Liver (tissue), 9 donors: ENCODE results near the gene TMEM176A. TPM values are rescaled to one million over a fixed set of nuclear protein-coding genes. Genes with fewer than 3 reads are reported as not detected.

Experiments
- DNase-seq: peaks from one replicate; pipeline ENCODE4 v3.0.0-alpha.2; 2017; ENCODE audit warnings: low spot score
- H3K27ac ChIP-seq, 2 donors: one replicate each; pipeline ENCODE4 v1.7.0; 2013; ENCODE audit warnings: inconsistent platforms in 2 of 2, low read length in 2 of 2, control low read depth in 1 of 2, low read depth in 1 of 2, mild to moderate bottlenecking in 1 of 2
- H3K27me3 ChIP-seq, 4 donors: one replicate each; pipeline versions ENCODE4 v1.6.1 to v1.7.0; 2013; ENCODE audit warnings: low read length in 3 of 4, inconsistent platforms in 1 of 4, mild to moderate bottlenecking in 1 of 4, moderate library complexity in 1 of 4; ENCODE audit not compliant: control insufficient read depth in 4 of 4, insufficient read depth in 4 of 4
- H3K36me3 ChIP-seq, 4 donors: one replicate each; pipeline versions ENCODE4 v1.6.1 to v1.7.0; 2013; ENCODE audit warnings: low read length in 3 of 4, mild to moderate bottlenecking in 3 of 4, low read depth in 1 of 4, moderate library complexity in 1 of 4; ENCODE audit not compliant: control insufficient read depth in 4 of 4, insufficient read depth in 3 of 4
- H3K4me1 ChIP-seq, 4 donors: one replicate each; pipeline versions ENCODE4 v1.6.1 to v1.7.0; 2013; ENCODE audit warnings: low read length in 3 of 4, mild to moderate bottlenecking in 3 of 4, moderate library complexity in 1 of 4; ENCODE audit not compliant: control insufficient read depth in 4 of 4, insufficient read depth in 4 of 4
- H3K4me3 ChIP-seq, 3 donors: one replicate each; pipeline versions ENCODE4 v1.6.1 to v1.7.0; 2013; ENCODE audit warnings: low read length in 3 of 3, control low read depth in 1 of 3, low read depth in 1 of 3, mild to moderate bottlenecking in 1 of 3
- H3K9ac ChIP-seq, 2 donors: one replicate each; pipeline ENCODE4 v1.7.0; 2013; ENCODE audit warnings: low read length in 2 of 2, mild to moderate bottlenecking in 2 of 2, moderate library complexity in 2 of 2, control low read depth in 1 of 2, low read depth in 1 of 2
- H3K9me3 ChIP-seq, 4 donors: one replicate each; pipeline versions ENCODE4 v1.6.1 to v1.7.0; 2013; ENCODE audit warnings: low read length in 3 of 4; ENCODE audit not compliant: control insufficient read depth in 4 of 4
- HNF4A ChIP-seq, 2 donors: conservative IDR thresholded peaks; 2 replicates each; pipeline ENCODE4 v1.6.1; 2016; ENCODE audit warnings: antibody characterized with exemption in 2 of 2, mild to moderate bottlenecking in 2 of 2
- HNF4G ChIP-seq: IDR thresholded peaks from 2 replicates; pipeline ENCODE4 v1.6.1; 2016; ENCODE audit warnings: antibody characterized with exemption
- RXRA ChIP-seq, 2 donors: IDR thresholded peaks; 2 replicates each; pipeline ENCODE4 v1.6.1; 2017 to 2018; ENCODE audit warnings: antibody characterized with exemption in 2 of 2, mild to moderate bottlenecking in 1 of 2
- SP1 ChIP-seq: IDR thresholded peaks from 2 replicates; pipeline ENCODE4 v1.6.1; 2018; ENCODE audit warnings: antibody characterized with exemption, mild to moderate bottlenecking
- WGBS: extraction: QIAGEN DNeasy Blood & Tissue Kit; methylation state at CpG from one replicate; pipeline ENCODE4 v1.1.7; 2013; 5-methylcytosine and 5-hydroxymethylcytosine counted together
- polyA plus RNA-seq, 2 donors: library from polyadenylated mRNA; stranded (reverse) in 1 of 2; unstranded in 1 of 2; fragments of 200-250 nt in 1 of 2; fragments of >200 nt in 1 of 2; fragmentation: Nextera tagmentation in 1 of 2; extraction: Ambion mirVana in 1 of 2; gene quantifications; one replicate each; pipeline versions ENCODE4 v1.2.1 to v1.2.3, GENCODE V29; 2013 to 2015
- total RNA-seq, 2 donors: library from RNA; depleted of rRNA; stranded (reverse); fragments of >200 nt; gene quantifications; one replicate each; pipeline ENCODE4 v1.2.3, GENCODE V29; 2014
- TF ChIP-seq, protein P1 (sequence below): fragments of 150-350 bp; IDR thresholded peaks from 2 replicates; pipeline ENCODE4 v1.5.1; 2017; ENCODE audit warnings: improper control_type of control experiment, low read depth, low read length; ENCODE audit not compliant: missing input control
- TF ChIP-seq, protein P2 (sequence below): IDR thresholded peaks from 2 replicates; pipeline ENCODE4 v1.6.1; 2016; ENCODE audit warnings: antibody characterized with exemption
- TF ChIP-seq, protein P3 (sequence below): IDR thresholded peaks from 2 replicates; pipeline ENCODE4 v1.6.1; 2016; ENCODE audit warnings: antibody characterized with exemption
- donor health status: healthy.
- donor health status: healthy.
- donor health status: healthy.
- donor health status: healthy.
- donor health status: healthy.

The TMEM176A gene
- total and polyA plus RNA-seq, 4 donors, result 346 to 703 (median 539) TPM

GRCh38 chr7:150848111-150848510 is 47.5 kb downstream of the TMEM176A start:
- Histone ChIP-seq H3K9ac (no peak overlapping the region), H3K27ac (no peak overlapping the region), H3K27me3 (no peaks in the 10 kb centered on the region), H3K9me3 (no peaks in the 10 kb centered on the region), H3K4me1 (no peaks in the 10 kb centered on the region), H3K4me3 (no peak overlapping the region), H3K36me3 (no peaks in the 10 kb centered on the region)
- DNase-seq, result peak; percentile 25
- TF ChIP-seq, protein P1, sequence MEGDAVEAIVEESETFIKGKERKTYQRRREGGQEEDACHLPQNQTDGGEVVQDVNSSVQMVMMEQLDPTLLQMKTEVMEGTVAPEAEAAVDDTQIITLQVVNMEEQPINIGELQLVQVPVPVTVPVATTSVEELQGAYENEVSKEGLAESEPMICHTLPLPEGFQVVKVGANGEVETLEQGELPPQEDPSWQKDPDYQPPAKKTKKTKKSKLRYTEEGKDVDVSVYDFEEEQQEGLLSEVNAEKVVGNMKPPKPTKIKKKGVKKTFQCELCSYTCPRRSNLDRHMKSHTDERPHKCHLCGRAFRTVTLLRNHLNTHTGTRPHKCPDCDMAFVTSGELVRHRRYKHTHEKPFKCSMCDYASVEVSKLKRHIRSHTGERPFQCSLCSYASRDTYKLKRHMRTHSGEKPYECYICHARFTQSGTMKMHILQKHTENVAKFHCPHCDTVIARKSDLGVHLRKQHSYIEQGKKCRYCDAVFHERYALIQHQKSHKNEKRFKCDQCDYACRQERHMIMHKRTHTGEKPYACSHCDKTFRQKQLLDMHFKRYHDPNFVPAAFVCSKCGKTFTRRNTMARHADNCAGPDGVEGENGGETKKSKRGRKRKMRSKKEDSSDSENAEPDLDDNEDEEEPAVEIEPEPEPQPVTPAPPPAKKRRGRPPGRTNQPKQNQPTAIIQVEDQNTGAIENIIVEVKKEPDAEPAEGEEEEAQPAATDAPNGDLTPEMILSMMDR, result no peak
- TF ChIP-seq SP1, result no peak
- TF ChIP-seq, protein P2, sequence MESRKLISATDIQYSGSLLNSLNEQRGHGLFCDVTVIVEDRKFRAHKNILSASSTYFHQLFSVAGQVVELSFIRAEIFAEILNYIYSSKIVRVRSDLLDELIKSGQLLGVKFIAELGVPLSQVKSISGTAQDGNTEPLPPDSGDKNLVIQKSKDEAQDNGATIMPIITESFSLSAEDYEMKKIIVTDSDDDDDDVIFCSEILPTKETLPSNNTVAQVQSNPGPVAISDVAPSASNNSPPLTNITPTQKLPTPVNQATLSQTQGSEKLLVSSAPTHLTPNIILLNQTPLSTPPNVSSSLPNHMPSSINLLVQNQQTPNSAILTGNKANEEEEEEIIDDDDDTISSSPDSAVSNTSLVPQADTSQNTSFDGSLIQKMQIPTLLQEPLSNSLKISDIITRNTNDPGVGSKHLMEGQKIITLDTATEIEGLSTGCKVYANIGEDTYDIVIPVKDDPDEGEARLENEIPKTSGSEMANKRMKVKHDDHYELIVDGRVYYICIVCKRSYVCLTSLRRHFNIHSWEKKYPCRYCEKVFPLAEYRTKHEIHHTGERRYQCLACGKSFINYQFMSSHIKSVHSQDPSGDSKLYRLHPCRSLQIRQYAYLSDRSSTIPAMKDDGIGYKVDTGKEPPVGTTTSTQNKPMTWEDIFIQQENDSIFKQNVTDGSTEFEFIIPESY, result no peak
- no peak for TF ChIP-seq HNF4G
- WGBS, result 94% methylated on average over 8 of the region's 8 CpGs

- WGBS, result 89% methylated on average over 3 of the region's 3 CpGs
- Histone ChIP-seq H3K27me3 (no peaks in the 10 kb centered on the region), H3K27ac (no peak overlapping the region), H3K36me3 (no peaks in the 10 kb centered on the region), H3K4me1 (no peaks in the 10 kb centered on the region), H3K4me3 (no peak overlapping the region), H3K9ac (no peak overlapping the region), H3K9me3 (no peaks in the 10 kb centered on the region)
- TF ChIP-seq SP1 (no peak), HNF4A (conservative IDR thresholded peaks at IDR 0.05) (no peak)
- TF ChIP-seq, protein P2, result no peak
- TF ChIP-seq, protein P3, sequence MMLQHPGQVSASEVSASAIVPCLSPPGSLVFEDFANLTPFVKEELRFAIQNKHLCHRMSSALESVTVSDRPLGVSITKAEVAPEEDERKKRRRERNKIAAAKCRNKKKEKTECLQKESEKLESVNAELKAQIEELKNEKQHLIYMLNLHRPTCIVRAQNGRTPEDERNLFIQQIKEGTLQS, result no peak
- DNase-seq, result peak; percentile 29
These were observed 48.1 kb downstream of the TMEM176A start for GRCh38 chr7:150848561-150849115.

DNA sequence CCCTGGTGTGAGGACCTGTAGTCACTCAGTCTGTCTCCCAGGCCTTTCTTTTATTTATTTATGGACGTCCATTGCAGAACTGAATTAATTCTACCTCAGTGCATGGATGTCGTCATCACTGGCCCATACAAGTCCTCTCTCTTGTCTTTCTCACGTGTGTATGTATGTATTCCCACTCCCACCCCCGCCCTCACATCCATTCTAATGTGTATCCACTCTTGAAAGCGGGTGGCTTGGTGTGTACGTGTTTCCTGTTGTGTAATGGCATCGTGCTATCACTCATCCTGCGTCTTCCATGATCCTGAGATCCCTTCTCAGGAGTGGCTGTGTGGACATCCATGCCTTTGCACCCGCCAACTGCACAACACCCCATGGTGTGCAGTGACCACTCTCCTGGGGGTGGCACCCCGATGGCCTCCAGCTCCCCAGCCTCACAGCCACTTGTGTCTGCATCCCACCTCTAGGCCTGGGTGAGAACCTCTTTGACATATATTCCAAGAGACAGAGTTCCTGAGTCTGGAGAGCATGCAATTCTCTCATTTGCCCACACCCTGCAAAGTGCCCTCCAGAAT is 48.7 kb downstream of the TMEM176A start:
- Histone ChIP-seq H3K9me3 (no peaks in the 10 kb centered on the region), H3K4me3 (no peak overlapping the region), H3K27me3 (no peaks in the 10 kb centered on the region), H3K4me1 (no peaks in the 10 kb centered on the region), H3K27ac (no peak overlapping the region), H3K9ac (no peak overlapping the region), H3K36me3 (no peaks in the 10 kb centered on the region)
- DNase-seq, result peak; percentile 14
- WGBS, result 83% methylated on average over 10 of the region's 10 CpGs
- TF ChIP-seq SP1, result no peak
- TF ChIP-seq RXRA (IDR thresholded peaks at IDR 0.05), result no peak
- no peak for TF ChIP-seq HNF4A (conservative IDR thresholded peaks at IDR 0.05)
